HG03354 (cell line): ENCODE data around the gene ATIC.

Experiments used
- ATAC-seq: cut with Tn5 transposase; IDR thresholded peaks from one replicate; pipeline ENCODE4 v1.9.1; 2021; ENCODE audit warnings: mild to moderate bottlenecking; ENCODE audit not compliant: unreplicated experiment, poor library complexity, severe bottlenecking

ATIC gene

DNA sequence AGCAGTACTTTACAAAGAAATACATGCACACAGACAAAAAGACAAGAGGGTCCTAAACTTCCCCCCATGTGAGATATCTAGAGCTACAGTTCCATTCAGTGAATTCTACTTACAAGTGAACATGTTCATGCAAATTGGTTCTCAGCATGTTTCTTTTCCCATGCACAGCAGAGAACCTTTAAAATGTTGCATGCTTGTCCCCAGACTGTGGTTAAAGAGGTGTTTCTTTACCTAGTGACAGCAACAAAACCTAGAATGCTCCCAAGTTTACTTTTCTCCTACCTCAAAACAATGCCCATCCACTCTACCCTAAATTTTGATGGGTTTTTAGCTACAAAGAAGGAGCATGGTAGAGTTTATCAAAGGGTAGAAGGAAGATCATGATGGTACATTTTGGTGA is 80.3 kb downstream of the ATIC start:
- ATAC-seq = no peak

- no peak for ATAC-seq
Observed at GRCh38 chr2:215392687-215393270, 80.9 kb downstream of the ATIC start.

GRCh38 chr2:215394102-215394805 is 82.4 kb downstream of the ATIC start:
- ATAC-seq = no peak

DNA sequence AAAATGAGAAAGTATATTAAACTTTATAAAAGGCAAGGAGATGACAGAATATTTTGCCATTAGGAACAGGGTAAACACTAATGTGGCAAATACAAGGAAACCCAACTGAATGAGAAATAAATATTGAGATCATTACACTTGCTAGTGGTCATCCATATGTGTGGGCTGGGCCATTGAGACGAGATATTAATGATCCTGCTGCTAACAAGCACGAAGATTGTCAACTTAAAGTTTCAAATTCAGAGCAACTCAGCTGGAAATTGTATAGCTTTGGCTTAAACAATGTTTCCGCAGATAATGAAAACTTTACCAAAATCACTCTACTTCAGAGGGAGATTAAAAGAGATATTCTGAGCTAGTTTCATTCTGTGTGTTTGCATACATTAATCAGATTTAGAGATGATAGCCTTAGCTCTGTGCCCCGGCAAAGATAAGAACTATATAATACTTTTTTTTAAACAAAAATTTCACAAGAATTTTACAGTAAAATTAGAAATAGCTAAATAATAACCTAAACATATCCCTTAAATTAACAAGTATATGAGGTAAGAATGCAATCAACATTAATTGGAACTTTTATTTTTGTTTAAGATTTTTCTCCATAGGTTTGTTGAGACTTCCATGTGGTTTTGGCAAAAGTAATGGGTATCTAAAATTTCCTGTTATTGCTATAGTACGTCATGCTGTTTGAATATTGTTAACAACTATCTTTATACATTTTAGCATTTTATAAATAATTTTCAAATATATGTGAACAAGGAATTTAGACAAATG is 84.0 kb downstream of the ATIC start:
- ATAC-seq = no peak

- no peak for ATAC-seq
Observed at GRCh38 chr2:215396595-215397313, 84.9 kb downstream of the ATIC start.

GRCh38 chr2:215397632-215398341 is 85.9 kb downstream of the ATIC start:
- no peak for ATAC-seq

GRCh38 chr2:215399067-215399716 is 87.3 kb downstream of the ATIC start:
- ATAC-seq = no peak
